ENCODE data around the gene MTHFSD.

MTHFSD gene

GRCh38 chr16:86541560-86541959, 13.5 kb downstream of the MTHFSD start:
- TF ChIP-seq ZNF274 (IDR thresholded peaks at IDR 0.05; ENCODE audit: low read depth, low read length): no peak
- no peak overlapping the region for H3K4me3 ChIP-seq (ENCODE audit: low read length)

GRCh38 chr16:86540894-86541293, 14.1 kb downstream of the MTHFSD start:
- no peak for TF ChIP-seq ZNF274 (IDR thresholded peaks at IDR 0.05; ENCODE audit: low read depth, low read length)

GRCh38 chr16:86538196-86538780, 16.7 kb downstream of the MTHFSD start:
- no peak for TF ChIP-seq ZNF274 (IDR thresholded peaks at IDR 0.05; ENCODE audit: low read depth, low read length)
- no peak overlapping the region for H3K4me3 ChIP-seq (ENCODE audit: low read length)

More at GRCh38 chr16:86540894-86541293, 14.1 kb downstream of the MTHFSD start:
- H3K4me3 ChIP-seq (ENCODE audit: low read length): no peak overlapping the region

- H3K4me3 ChIP-seq (ENCODE audit: low read length): no peak overlapping the region
- no peak for TF ChIP-seq ZNF274 (IDR thresholded peaks at IDR 0.05; ENCODE audit: low read depth, low read length)
Measured at GRCh38 chr16:86537486-86537885, 17.5 kb downstream of the MTHFSD start.

- no peak overlapping the region for H3K4me3 ChIP-seq (ENCODE audit: low read length)
- TF ChIP-seq ZNF274 (IDR thresholded peaks at IDR 0.05; ENCODE audit: low read depth, low read length): no peak
Measured at GRCh38 chr16:86536621-86537020, 18.4 kb downstream of the MTHFSD start.

GRCh38 chr16:86534779-86535615, 20.0 kb downstream of the MTHFSD start:
- no peak for TF ChIP-seq ZNF274 (IDR thresholded peaks at IDR 0.05; ENCODE audit: low read depth, low read length)
- no peak overlapping the region for H3K4me3 ChIP-seq (ENCODE audit: low read length)

- no peak overlapping the region for H3K4me3 ChIP-seq (ENCODE audit: low read length)
- no peak for TF ChIP-seq ZNF274 (IDR thresholded peaks at IDR 0.05; ENCODE audit: low read depth, low read length)
Measured at GRCh38 chr16:86533767-86534351, 21.2 kb downstream of the MTHFSD start.

- TF ChIP-seq ZNF274 (IDR thresholded peaks at IDR 0.05; ENCODE audit: low read depth, low read length): no peak
- no peak overlapping the region for H3K4me3 ChIP-seq (ENCODE audit: low read length)
Measured at GRCh38 chr16:86533076-86533475, 22.0 kb downstream of the MTHFSD start.

- TF ChIP-seq ZNF274 (IDR thresholded peaks at IDR 0.05; ENCODE audit: low read depth, low read length): no peak
Measured at GRCh38 chr16:86532526-86532815, 22.6 kb downstream of the MTHFSD start.

GRCh38 chr16:86531641-86532525, 23.2 kb downstream of the MTHFSD start:
- no peak for TF ChIP-seq ZNF274 (IDR thresholded peaks at IDR 0.05; ENCODE audit: low read depth, low read length)
- H3K4me3 ChIP-seq (ENCODE audit: low read length): no peak overlapping the region

More at GRCh38 chr16:86532526-86532815, 22.6 kb downstream of the MTHFSD start:
- H3K4me3 ChIP-seq (ENCODE audit: low read length): no peak overlapping the region

- TF ChIP-seq ZNF274 (IDR thresholded peaks at IDR 0.05; ENCODE audit: low read depth, low read length): no peak
- H3K4me3 ChIP-seq (ENCODE audit: low read length): no peak overlapping the region
Measured at GRCh38 chr16:86531191-86531545, 23.9 kb downstream of the MTHFSD start.

GRCh38 chr16:86530251-86531190, 24.5 kb downstream of the MTHFSD start:
- TF ChIP-seq ZNF274 (IDR thresholded peaks at IDR 0.05; ENCODE audit: low read depth, low read length): no peak
- no peak overlapping the region for H3K4me3 ChIP-seq (ENCODE audit: low read length)

GRCh38 chr16:86529160-86529559, 25.9 kb downstream of the MTHFSD start:
- no peak for TF ChIP-seq ZNF274 (IDR thresholded peaks at IDR 0.05; ENCODE audit: low read depth, low read length)
- H3K4me3 ChIP-seq (ENCODE audit: low read length): no peak overlapping the region

All from GM08714 (cell line).